ENCODE measurements around the gene XRCC2.

Gene XRCC2

DNA sequence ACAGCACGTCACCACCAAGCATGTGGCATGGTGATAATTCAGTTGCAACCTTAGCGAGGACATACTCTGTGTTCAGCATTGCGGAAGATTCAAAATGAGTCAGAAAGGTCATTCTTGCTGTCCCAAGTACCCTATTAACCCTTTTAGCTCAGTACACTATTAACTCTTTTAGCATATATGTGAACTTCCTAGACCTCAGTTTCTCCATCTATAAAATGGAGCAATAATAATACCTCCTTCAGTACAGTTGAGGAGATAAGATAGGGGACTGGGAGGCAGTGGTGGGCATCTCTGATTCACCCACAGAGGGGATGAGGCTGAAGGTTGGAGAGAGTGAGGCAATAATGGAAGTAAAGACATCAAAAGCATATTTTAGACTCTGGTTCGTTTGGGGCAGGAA, 67.3 kb downstream of the XRCC2 start:
- Histone ChIP-seq H3K4me3 (ENCODE audit: low read length) (no peak overlapping the region), H3K9me3 (replicated peaks; ENCODE audit: insufficient read depth, low read length) (no peaks in the 10 kb centered on the region; the same call in 1 of the 2 replicates), H3K36me3 (replicated peaks; ENCODE audit: insufficient read depth, low read length) (no peaks in the 10 kb centered on the region), H3K4me2 (ENCODE audit: low read depth, low read length) (no peak overlapping the region), H3K9me2 (replicated peaks; ENCODE audit: insufficient read depth, low read length) (no peaks in the 10 kb centered on the region), H3K27me3 (replicated peaks; ENCODE audit: insufficient read depth, low read length) (no peaks in the 10 kb centered on the region), H3F3A (ENCODE audit: insufficient read depth, low read length) (no peaks in the 10 kb centered on the region), H2AFZ (ENCODE audit: low read length) (no peak overlapping the region), H3K27ac (ENCODE audit: low read length) (no peak overlapping the region), H3K9ac (ENCODE audit: low read length) (no peak overlapping the region), H3K79me2 (ENCODE audit: low read length) (no peaks in the 10 kb centered on the region), H3K4me1 (ENCODE audit: low read length) (no peaks in the 10 kb centered on the region), H4K20me1 (ENCODE audit: insufficient read depth, low read length) (no peaks in the 10 kb centered on the region)
- DNase-seq = no peak
- TF ChIP-seq, protein P1, sequence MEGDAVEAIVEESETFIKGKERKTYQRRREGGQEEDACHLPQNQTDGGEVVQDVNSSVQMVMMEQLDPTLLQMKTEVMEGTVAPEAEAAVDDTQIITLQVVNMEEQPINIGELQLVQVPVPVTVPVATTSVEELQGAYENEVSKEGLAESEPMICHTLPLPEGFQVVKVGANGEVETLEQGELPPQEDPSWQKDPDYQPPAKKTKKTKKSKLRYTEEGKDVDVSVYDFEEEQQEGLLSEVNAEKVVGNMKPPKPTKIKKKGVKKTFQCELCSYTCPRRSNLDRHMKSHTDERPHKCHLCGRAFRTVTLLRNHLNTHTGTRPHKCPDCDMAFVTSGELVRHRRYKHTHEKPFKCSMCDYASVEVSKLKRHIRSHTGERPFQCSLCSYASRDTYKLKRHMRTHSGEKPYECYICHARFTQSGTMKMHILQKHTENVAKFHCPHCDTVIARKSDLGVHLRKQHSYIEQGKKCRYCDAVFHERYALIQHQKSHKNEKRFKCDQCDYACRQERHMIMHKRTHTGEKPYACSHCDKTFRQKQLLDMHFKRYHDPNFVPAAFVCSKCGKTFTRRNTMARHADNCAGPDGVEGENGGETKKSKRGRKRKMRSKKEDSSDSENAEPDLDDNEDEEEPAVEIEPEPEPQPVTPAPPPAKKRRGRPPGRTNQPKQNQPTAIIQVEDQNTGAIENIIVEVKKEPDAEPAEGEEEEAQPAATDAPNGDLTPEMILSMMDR (IDR thresholded peaks at IDR 0.05; ENCODE audit: low read length) = no peak
- no peak for TF ChIP-seq EZH2phosphoT487 (IDR thresholded peaks at IDR 0.05; ENCODE audit: low read length)
- no peak for TF ChIP-seq EZH2 (optimal IDR thresholded peaks at IDR 0.05; ENCODE audit: low read depth, low read length)

DNA sequence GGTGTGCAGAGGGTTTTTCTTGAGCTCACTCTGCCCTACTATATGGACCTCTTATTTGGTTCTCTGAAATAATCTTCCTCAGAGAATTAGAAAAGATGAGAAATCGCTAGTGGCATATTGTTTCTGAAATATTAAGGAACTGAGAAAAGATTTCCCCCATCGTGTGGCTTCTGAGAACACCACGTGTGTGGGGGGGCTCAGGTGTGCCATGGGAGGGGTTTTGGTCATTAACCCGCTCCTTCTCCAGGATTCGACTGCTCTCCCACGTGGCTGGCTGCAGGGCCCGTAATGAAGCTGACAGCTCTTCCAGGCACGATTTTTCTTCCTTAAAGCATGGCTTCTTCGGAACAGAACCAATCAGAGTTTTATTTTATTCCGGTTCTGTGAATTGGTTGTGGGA, 67.7 kb downstream of the XRCC2 start:
- no peak for DNase-seq
- Histone ChIP-seq H3K9me3 (replicated peaks; ENCODE audit: insufficient read depth, low read length) (no peaks in the 10 kb centered on the region; the same call in 1 of the 2 replicates), H3K27ac (ENCODE audit: low read length) (no peak overlapping the region), H3K27me3 (replicated peaks; ENCODE audit: insufficient read depth, low read length) (no peaks in the 10 kb centered on the region), H3K9me2 (replicated peaks; ENCODE audit: insufficient read depth, low read length) (no peaks in the 10 kb centered on the region), H3K4me3 (ENCODE audit: low read length) (no peak overlapping the region), H3K9ac (ENCODE audit: low read length) (no peak overlapping the region), H3K4me2 (ENCODE audit: low read depth, low read length) (no peak overlapping the region), H3F3A (ENCODE audit: insufficient read depth, low read length) (no peaks in the 10 kb centered on the region), H2AFZ (ENCODE audit: low read length) (no peak overlapping the region), H3K79me2 (ENCODE audit: low read length) (no peaks in the 10 kb centered on the region), H3K4me1 (ENCODE audit: low read length) (no peaks in the 10 kb centered on the region), H4K20me1 (ENCODE audit: insufficient read depth, low read length) (no peaks in the 10 kb centered on the region), H3K36me3 (replicated peaks; ENCODE audit: insufficient read depth, low read length) (no peaks in the 10 kb centered on the region)
- TF ChIP-seq, protein P1 (IDR thresholded peaks at IDR 0.05; ENCODE audit: low read length) = no peak
- no peak for TF ChIP-seq EZH2phosphoT487 (IDR thresholded peaks at IDR 0.05; ENCODE audit: low read length)
- no peak for TF ChIP-seq EZH2 (optimal IDR thresholded peaks at IDR 0.05; ENCODE audit: low read depth, low read length)

DNA sequence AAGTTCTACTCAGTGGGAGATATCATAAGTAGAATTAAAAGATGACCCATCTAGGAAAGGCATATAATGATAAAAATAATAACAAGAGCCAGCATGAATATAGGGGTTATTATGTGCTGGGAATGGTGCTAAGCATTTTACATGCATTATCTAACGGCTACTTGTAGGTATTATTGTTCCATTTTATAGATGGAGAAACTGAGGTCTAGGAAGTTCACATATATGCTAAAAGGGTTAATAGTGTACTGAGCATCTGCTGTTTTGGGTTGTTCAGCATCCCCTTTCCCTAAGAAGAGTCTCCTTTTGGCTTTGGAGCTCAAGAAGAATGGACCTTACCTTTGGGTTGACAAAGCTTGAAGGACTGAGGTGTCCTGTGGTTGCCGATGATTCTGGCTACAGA, 68.9 kb downstream of the XRCC2 start:
- no peaks in the 10 kb centered on the region for H3K4me1 ChIP-seq (ENCODE audit: low read length)
- no peaks in the 10 kb centered on the region; the same call in 1 of the 2 replicates for H3K9me3 ChIP-seq (replicated peaks; ENCODE audit: insufficient read depth, low read length)
- no peak overlapping the region for H3K27ac ChIP-seq (ENCODE audit: low read length)
- TF ChIP-seq EZH2phosphoT487 (IDR thresholded peaks at IDR 0.05; ENCODE audit: low read length) = no peak
- H3K36me3 ChIP-seq (replicated peaks; ENCODE audit: insufficient read depth, low read length) = no peaks in the 10 kb centered on the region
- H3K9me2 ChIP-seq (replicated peaks; ENCODE audit: insufficient read depth, low read length) = no peaks in the 10 kb centered on the region
- no peak for DNase-seq
- no peaks in the 10 kb centered on the region for H4K20me1 ChIP-seq (ENCODE audit: insufficient read depth, low read length)
- H3K9ac ChIP-seq (ENCODE audit: low read length) = no peak overlapping the region
- no peak overlapping the region for H3K4me2 ChIP-seq (ENCODE audit: low read depth, low read length)
- no peaks in the 10 kb centered on the region for H3K27me3 ChIP-seq (replicated peaks; ENCODE audit: insufficient read depth, low read length)
- no peaks in the 10 kb centered on the region for H3F3A ChIP-seq (ENCODE audit: insufficient read depth, low read length)
- H2AFZ ChIP-seq (ENCODE audit: low read length) = no peak overlapping the region
- no peak overlapping the region for H3K4me3 ChIP-seq (ENCODE audit: low read length)
- H3K79me2 ChIP-seq (ENCODE audit: low read length) = no peaks in the 10 kb centered on the region

DNA sequence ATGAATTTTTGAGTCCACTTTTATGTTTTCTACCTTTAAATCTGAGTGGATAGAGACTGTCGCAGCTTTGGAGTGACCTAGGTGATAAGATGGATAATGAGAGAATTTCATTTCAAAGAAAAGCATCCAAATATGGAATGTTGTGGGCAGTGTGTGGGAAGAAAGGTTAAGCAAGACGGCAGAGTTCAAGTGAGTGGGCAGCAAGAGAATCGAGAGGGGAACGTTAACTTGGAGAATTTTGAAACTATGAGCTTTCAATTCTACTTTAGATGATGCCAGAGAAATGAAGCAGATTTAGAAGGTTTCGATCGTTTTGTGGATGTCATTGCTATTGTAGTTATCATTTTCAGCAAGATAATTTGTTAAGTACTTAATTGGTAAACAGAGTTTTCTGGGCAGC, 73.0 kb downstream of the XRCC2 start:
- no peaks in the 10 kb centered on the region for H4K20me1 ChIP-seq (ENCODE audit: insufficient read depth, low read length)
- no peak overlapping the region for H3K9ac ChIP-seq (ENCODE audit: low read length)
- H3K4me3 ChIP-seq (ENCODE audit: low read length) = no peak overlapping the region
- H3K27me3 ChIP-seq (replicated peaks; ENCODE audit: insufficient read depth, low read length) = no peaks in the 10 kb centered on the region
- no peaks in the 10 kb centered on the region for H3K9me2 ChIP-seq (replicated peaks; ENCODE audit: insufficient read depth, low read length)
- H3K4me2 ChIP-seq (ENCODE audit: low read depth, low read length) = no peak overlapping the region
- H3K9me3 ChIP-seq (replicated peaks; ENCODE audit: insufficient read depth, low read length) = no peaks in the 10 kb centered on the region
- H2AFZ ChIP-seq (ENCODE audit: low read length) = no peak overlapping the region
- no peaks in the 10 kb centered on the region for H3K79me2 ChIP-seq (ENCODE audit: low read length)
- DNase-seq = no peak
- no peak overlapping the region for H3K27ac ChIP-seq (ENCODE audit: low read length)
- TF ChIP-seq EZH2 (optimal IDR thresholded peaks at IDR 0.05; ENCODE audit: low read depth, low read length) (no peak), EZH2phosphoT487 (IDR thresholded peaks at IDR 0.05; ENCODE audit: low read length) (no peak)
- TF ChIP-seq, protein P1 (IDR thresholded peaks at IDR 0.05; ENCODE audit: low read length) = no peak
- H3K36me3 ChIP-seq (replicated peaks; ENCODE audit: insufficient read depth, low read length) = no peaks in the 10 kb centered on the region
- H3K4me1 ChIP-seq (ENCODE audit: low read length) = no peaks in the 10 kb centered on the region
- no peaks in the 10 kb centered on the region for H3F3A ChIP-seq (ENCODE audit: insufficient read depth, low read length)

All from MM.1S (cell line).